DOHH2 (cell line): ENCODE results near the gene SLC5A11.

Source experiments
- H3F3A ChIP-seq: fragments of 200-600 bp; sonication (generic), shearing (Covaris generic); 2 replicates; pipeline ENCODE4 v1.6.0; 2016; ENCODE audit warnings: antibody characterized with exemption, mild to moderate bottlenecking; ENCODE audit not compliant: control insufficient read depth, insufficient read depth
- H3K27ac ChIP-seq: fragments of 200-600 bp; sonication (generic); 2 replicates; pipeline ENCODE4 v1.5.1; 2014; ENCODE audit warnings: low read depth, mild to moderate bottlenecking, low read length, moderate library complexity
- H3K27me3 ChIP-seq: fragments of 200-600 bp; sonication (generic); 2 replicates; pipeline ENCODE4 v1.6.1; 2014; ENCODE audit warnings: mild to moderate bottlenecking, low read length, mixed read lengths; ENCODE audit not compliant: control insufficient read depth
- H3K36me3 ChIP-seq: fragments of 200-600 bp; sonication (generic); 2 replicates; pipeline ENCODE4 v1.6.1; 2014; ENCODE audit warnings: mild to moderate bottlenecking, low read length, moderate library complexity, mixed read lengths; ENCODE audit not compliant: control insufficient read depth
- H3K4me1 ChIP-seq: fragments of 200-600 bp; sonication (generic); 2 replicates; pipeline ENCODE4 v1.6.1; 2014; ENCODE audit warnings: mild to moderate bottlenecking, low read length, mixed read lengths; ENCODE audit not compliant: control insufficient read depth
- H3K4me2 ChIP-seq: fragments of 200-600 bp; sonication (generic); 2 replicates; pipeline ENCODE4 v1.6.0; 2014; ENCODE audit warnings: mild to moderate bottlenecking, low read length, moderate library complexity
- H3K4me3 ChIP-seq: fragments of 200-600 bp; sonication (generic); 2 replicates; pipeline ENCODE4 v1.5.1; 2014; ENCODE audit warnings: mild to moderate bottlenecking, low read length, mixed read lengths
- H3K79me2 ChIP-seq: fragments of 200-600 bp; sonication (generic); 2 replicates; pipeline ENCODE4 v1.6.1; 2014; ENCODE audit warnings: mild to moderate bottlenecking, low read length, mixed read lengths; ENCODE audit not compliant: control insufficient read depth
- H3K9me2 ChIP-seq: fragments of 200-600 bp; sonication (generic); replicated peaks from 2 replicates; pipeline ENCODE4 v1.6.1; 2014; ENCODE audit warnings: mild to moderate bottlenecking, low read length, mixed read lengths; ENCODE audit not compliant: control insufficient read depth
- H3K9me3 ChIP-seq: fragments of 200-600 bp; sonication (generic); 2 replicates; pipeline ENCODE4 v1.6.1; 2014; ENCODE audit warnings: antibody characterized with exemption, low read length, mixed read lengths; ENCODE audit not compliant: control insufficient read depth, insufficient read depth
- H4K20me1 ChIP-seq: fragments of 200-600 bp; sonication (generic); 2 replicates; pipeline ENCODE4 v1.6.0; 2014; ENCODE audit warnings: low read depth, mild to moderate bottlenecking, antibody characterized with exemption, low read length, moderate library complexity; ENCODE audit not compliant: control insufficient read depth, insufficient read depth
- EZH2phosphoT487 ChIP-seq: fragments of 200-600 bp; sonication (generic); IDR thresholded peaks from 2 replicates; pipeline ENCODE4 v1.6.1; 2017; ENCODE audit warnings: borderline replicate concordance, mild to moderate bottlenecking, antibody characterized with exemption, low read length, moderate library complexity, mixed read lengths
- TF ChIP-seq, protein P1 (sequence below): fragments of 200-600 bp; sonication (generic); IDR thresholded peaks from one replicate; pipeline ENCODE4 v1.5.1; 2014; ENCODE audit warnings: antibody characterized with exemption, mild to moderate bottlenecking, low read depth, low read length; ENCODE audit not compliant: poor library complexity, severe bottlenecking

The SLC5A11 gene

GRCh38 chr16:24825696-24826095, 20.1 kb upstream of the SLC5A11 start:
- Histone ChIP-seq H3K79me2 (no peaks in the 10 kb centered on the region), H3K4me2 (no peak overlapping the region), H3K4me1 (no peaks in the 10 kb centered on the region), H4K20me1 (no peaks in the 10 kb centered on the region), H3K9me2 (no peaks in the 10 kb centered on the region), H3K36me3 (peaks cover 44% of the 10 kb centered on the region), H3F3A (peaks cover 7% of the 10 kb centered on the region; the same call in 1 of the 2 replicates), H3K4me3 (no peak overlapping the region), H3K27me3 (no peaks in the 10 kb centered on the region), H3K27ac (no peak overlapping the region), H3K9me3 (no peaks in the 10 kb centered on the region)
- no peak for TF ChIP-seq EZH2phosphoT487
- TF ChIP-seq, protein P1, sequence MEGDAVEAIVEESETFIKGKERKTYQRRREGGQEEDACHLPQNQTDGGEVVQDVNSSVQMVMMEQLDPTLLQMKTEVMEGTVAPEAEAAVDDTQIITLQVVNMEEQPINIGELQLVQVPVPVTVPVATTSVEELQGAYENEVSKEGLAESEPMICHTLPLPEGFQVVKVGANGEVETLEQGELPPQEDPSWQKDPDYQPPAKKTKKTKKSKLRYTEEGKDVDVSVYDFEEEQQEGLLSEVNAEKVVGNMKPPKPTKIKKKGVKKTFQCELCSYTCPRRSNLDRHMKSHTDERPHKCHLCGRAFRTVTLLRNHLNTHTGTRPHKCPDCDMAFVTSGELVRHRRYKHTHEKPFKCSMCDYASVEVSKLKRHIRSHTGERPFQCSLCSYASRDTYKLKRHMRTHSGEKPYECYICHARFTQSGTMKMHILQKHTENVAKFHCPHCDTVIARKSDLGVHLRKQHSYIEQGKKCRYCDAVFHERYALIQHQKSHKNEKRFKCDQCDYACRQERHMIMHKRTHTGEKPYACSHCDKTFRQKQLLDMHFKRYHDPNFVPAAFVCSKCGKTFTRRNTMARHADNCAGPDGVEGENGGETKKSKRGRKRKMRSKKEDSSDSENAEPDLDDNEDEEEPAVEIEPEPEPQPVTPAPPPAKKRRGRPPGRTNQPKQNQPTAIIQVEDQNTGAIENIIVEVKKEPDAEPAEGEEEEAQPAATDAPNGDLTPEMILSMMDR: no peak

GRCh38 chr16:24826096-24826690, 19.6 kb upstream of the SLC5A11 start:
- peaks cover 39% of the 10 kb centered on the region for H3K36me3 ChIP-seq
- no peak overlapping the region for H3K27ac ChIP-seq
- no peaks in the 10 kb centered on the region for H3K9me3 ChIP-seq
- TF ChIP-seq, protein P1: no peak
- TF ChIP-seq EZH2phosphoT487: no peak
- H3K9me2 ChIP-seq: no peaks in the 10 kb centered on the region
- H3F3A ChIP-seq: peaks cover 7% of the 10 kb centered on the region; the same call in 1 of the 2 replicates
- H3K4me2 ChIP-seq: no peak overlapping the region
- no peaks in the 10 kb centered on the region for H4K20me1 ChIP-seq
- H3K79me2 ChIP-seq: no peaks in the 10 kb centered on the region
- H3K4me3 ChIP-seq: no peak overlapping the region
- H3K27me3 ChIP-seq: no peaks in the 10 kb centered on the region
- H3K4me1 ChIP-seq: no peaks in the 10 kb centered on the region

DNA sequence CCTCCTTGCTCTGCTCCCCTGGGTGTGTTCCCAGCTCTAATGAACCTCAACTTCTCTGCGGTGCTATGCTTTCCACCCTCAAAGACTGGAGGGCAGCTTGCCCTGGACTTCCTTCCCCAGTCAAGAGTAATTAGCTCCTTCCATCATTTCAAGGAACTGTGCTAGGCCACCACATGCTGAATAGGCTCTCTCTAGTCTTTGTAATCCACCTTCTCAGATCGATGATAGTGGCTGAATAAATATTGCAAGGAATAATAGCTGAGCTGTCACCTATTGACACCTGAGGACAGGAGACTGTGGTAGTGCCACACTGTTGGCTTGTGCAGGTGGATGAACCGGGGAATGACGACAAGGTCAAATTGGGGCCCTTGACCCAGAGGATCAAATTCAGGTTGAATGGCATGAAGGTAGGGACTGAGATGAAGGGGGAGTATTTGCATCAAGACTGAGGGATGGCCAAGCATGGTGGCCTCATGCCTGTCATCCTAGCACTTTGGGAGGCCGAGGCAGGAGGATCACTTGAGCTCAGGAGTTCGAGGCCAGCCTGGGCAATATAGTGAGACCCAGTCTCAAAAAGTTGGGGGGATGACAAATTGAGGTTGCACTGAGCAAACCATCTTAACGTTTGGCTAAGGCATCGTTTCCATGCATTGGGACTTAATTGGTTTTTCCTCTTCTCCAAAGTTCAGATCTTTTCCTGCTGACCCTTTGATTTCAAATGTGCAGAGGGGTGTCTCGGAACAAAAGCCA, 18.8 kb upstream of the SLC5A11 start:
- Histone ChIP-seq H3K4me2 (no peak overlapping the region), H3K36me3 (peaks cover 31% of the 10 kb centered on the region), H3K79me2 (no peaks in the 10 kb centered on the region), H3K27me3 (no peaks in the 10 kb centered on the region), H3K4me1 (no peaks in the 10 kb centered on the region), H4K20me1 (no peaks in the 10 kb centered on the region), H3K27ac (no peak overlapping the region), H3K9me2 (no peaks in the 10 kb centered on the region), H3K9me3 (no peaks in the 10 kb centered on the region), H3K4me3 (no peak overlapping the region), H3F3A (peaks cover 7% of the 10 kb centered on the region; the same call in 1 of the 2 replicates)
- no peak for TF ChIP-seq EZH2phosphoT487
- TF ChIP-seq, protein P1: no peak
